Parathyroid adenoma (tissue), 2 donors: ENCODE data around the gene NPY5R.

Experiments
- H2AFZ ChIP-seq: fragments of 300-600 bp; sonication (generic); one replicate; pipeline ENCODE4 v1.7.0; 2017; ENCODE audit warnings: antibody characterized with exemption, mild to moderate bottlenecking
- H3K27ac ChIP-seq: fragments of 300-600 bp; sonication (generic); one replicate; pipeline ENCODE4 v1.7.0; 2017
- H3K27me3 ChIP-seq: fragments of 300-600 bp; sonication (generic); one replicate; pipeline ENCODE4 v1.7.0; 2017; ENCODE audit warnings: low read length; ENCODE audit not compliant: control insufficient read depth, insufficient read depth
- H3K36me3 ChIP-seq: fragments of 300-600 bp; sonication (generic); one replicate; pipeline ENCODE4 v1.7.0; 2017; ENCODE audit warnings: low read length; ENCODE audit not compliant: control insufficient read depth, insufficient read depth
- H3K4me1 ChIP-seq: fragments of 300-600 bp; sonication (generic); one replicate; pipeline ENCODE4 v1.7.0; 2017; ENCODE audit warnings: control low read depth
- H3K4me2 ChIP-seq: fragments of 300-600 bp; sonication (generic); one replicate; pipeline ENCODE4 v1.7.0; 2017; ENCODE audit warnings: low read length
- H3K4me3 ChIP-seq: fragments of 300-600 bp; sonication (generic); one replicate; pipeline ENCODE4 v1.7.0; 2017; ENCODE audit warnings: low read depth, low read length
- H3K79me2 ChIP-seq: fragments of 300-600 bp; sonication (generic); one replicate; pipeline ENCODE4 v1.7.0; 2017; ENCODE audit warnings: control low read depth
- H3K9ac ChIP-seq: fragments of 300-600 bp; sonication (generic); one replicate; pipeline ENCODE4 v1.7.0; 2017; ENCODE audit warnings: mild to moderate bottlenecking
- H3K9me3 ChIP-seq: fragments of 300-600 bp; sonication (generic); one replicate; pipeline ENCODE4 v1.7.0; 2017; ENCODE audit warnings: low read length; ENCODE audit not compliant: control insufficient read depth
- CTCF ChIP-seq: fragments of 300-600 bp; sonication (generic); IDR thresholded peaks from one replicate; pipeline ENCODE4 v1.7.0; 2017; ENCODE audit warnings: antibody characterized with exemption, mild to moderate bottlenecking
- donor health status: primary hyperparathyroidism.

Gene NPY5R

GRCh38 chr4:163392328-163392727 is 48.6 kb downstream of the NPY5R start:
- H2AFZ ChIP-seq, result no peak overlapping the region
- no peak overlapping the region for H3K27ac ChIP-seq
- H3K36me3 ChIP-seq, result no peaks in the 10 kb centered on the region
- H3K79me2 ChIP-seq, result no peaks in the 10 kb centered on the region
- peak overlapping the region; percentile 16 for H3K4me2 ChIP-seq
- TF ChIP-seq CTCF, result no peak
- no peak overlapping the region for H3K9ac ChIP-seq
- no peak overlapping the region for H3K4me3 ChIP-seq
- no peaks in the 10 kb centered on the region for H3K27me3 ChIP-seq
- H3K9me3 ChIP-seq, result no peaks in the 10 kb centered on the region
- H3K4me1 ChIP-seq, result no peaks in the 10 kb centered on the region

GRCh38 chr4:163393471-163393870 is 49.8 kb downstream of the NPY5R start:
- TF ChIP-seq CTCF, result no peak
- no peaks in the 10 kb centered on the region for H3K36me3 ChIP-seq

GRCh38 chr4:163395055-163395454 is 51.4 kb downstream of the NPY5R start:
- no peak overlapping the region for H3K4me2 ChIP-seq
- no peaks in the 10 kb centered on the region for H3K36me3 ChIP-seq
- H3K9me3 ChIP-seq, result no peaks in the 10 kb centered on the region
- H2AFZ ChIP-seq, result no peak overlapping the region
- no peaks in the 10 kb centered on the region for H3K4me1 ChIP-seq
- TF ChIP-seq CTCF, result no peak
- H3K9ac ChIP-seq, result no peak overlapping the region
- H3K27me3 ChIP-seq, result no peaks in the 10 kb centered on the region
- no peak overlapping the region for H3K4me3 ChIP-seq
- H3K79me2 ChIP-seq, result no peaks in the 10 kb centered on the region
- no peak overlapping the region for H3K27ac ChIP-seq

More at GRCh38 chr4:163393471-163393870, 49.8 kb downstream of the NPY5R start:
- Histone ChIP-seq H3K9ac (no peak overlapping the region), H3K4me1 (no peaks in the 10 kb centered on the region), H3K9me3 (no peaks in the 10 kb centered on the region), H3K27ac (no peak overlapping the region), H3K4me2 (no peak overlapping the region), H3K4me3 (no peak overlapping the region), H3K79me2 (no peaks in the 10 kb centered on the region), H2AFZ (no peak overlapping the region), H3K27me3 (no peaks in the 10 kb centered on the region)

GRCh38 chr4:163395758-163396157 is 52.1 kb downstream of the NPY5R start:
- Histone ChIP-seq H3K4me2 (no peak overlapping the region), H3K9ac (no peak overlapping the region), H3K9me3 (no peaks in the 10 kb centered on the region), H3K27me3 (no peaks in the 10 kb centered on the region), H3K79me2 (no peaks in the 10 kb centered on the region), H3K4me3 (no peak overlapping the region), H2AFZ (no peak overlapping the region), H3K4me1 (no peaks in the 10 kb centered on the region), H3K36me3 (no peaks in the 10 kb centered on the region), H3K27ac (no peak overlapping the region)
- no peak for TF ChIP-seq CTCF

GRCh38 chr4:163398238-163398637 is 54.5 kb downstream of the NPY5R start:
- no peaks in the 10 kb centered on the region for H3K27me3 ChIP-seq
- no peak overlapping the region for H3K9ac ChIP-seq

More at GRCh38 chr4:163398238-163398637, 54.5 kb downstream of the NPY5R start:
- Histone ChIP-seq H3K79me2 (no peaks in the 10 kb centered on the region), H3K27ac (no peak overlapping the region), H3K4me3 (no peak overlapping the region), H3K9me3 (no peaks in the 10 kb centered on the region), H3K4me2 (no peak overlapping the region), H3K4me1 (no peaks in the 10 kb centered on the region), H3K36me3 (no peaks in the 10 kb centered on the region), H2AFZ (no peak overlapping the region)
- no peak for TF ChIP-seq CTCF
